GM18505 (cell line): ENCODE data around the gene MCF2L2.
A peak's percentile ranks its signal among the peaks of the same experiment; 100 is the strongest.
"Not testable (repeated sequence)": the region's sequence is repeated elsewhere in the genome, so short reads cannot be mapped to it uniquely, and the experiment has no call there.

Source experiments
- ATAC-seq: cut with Tn5 transposase; IDR thresholded peaks from one replicate; pipeline ENCODE4 v1.9.1; 2021; ENCODE audit not compliant: unreplicated experiment
- POLR2A ChIP-seq: IDR thresholded peaks from 4 replicates; pipeline ENCODE4 v1.6.1; 2011; ENCODE audit warnings: borderline replicate concordance; ENCODE audit not compliant: insufficient read depth, insufficient read length; ENCODE audit errors: extremely low read depth

The MCF2L2 gene, protein sequence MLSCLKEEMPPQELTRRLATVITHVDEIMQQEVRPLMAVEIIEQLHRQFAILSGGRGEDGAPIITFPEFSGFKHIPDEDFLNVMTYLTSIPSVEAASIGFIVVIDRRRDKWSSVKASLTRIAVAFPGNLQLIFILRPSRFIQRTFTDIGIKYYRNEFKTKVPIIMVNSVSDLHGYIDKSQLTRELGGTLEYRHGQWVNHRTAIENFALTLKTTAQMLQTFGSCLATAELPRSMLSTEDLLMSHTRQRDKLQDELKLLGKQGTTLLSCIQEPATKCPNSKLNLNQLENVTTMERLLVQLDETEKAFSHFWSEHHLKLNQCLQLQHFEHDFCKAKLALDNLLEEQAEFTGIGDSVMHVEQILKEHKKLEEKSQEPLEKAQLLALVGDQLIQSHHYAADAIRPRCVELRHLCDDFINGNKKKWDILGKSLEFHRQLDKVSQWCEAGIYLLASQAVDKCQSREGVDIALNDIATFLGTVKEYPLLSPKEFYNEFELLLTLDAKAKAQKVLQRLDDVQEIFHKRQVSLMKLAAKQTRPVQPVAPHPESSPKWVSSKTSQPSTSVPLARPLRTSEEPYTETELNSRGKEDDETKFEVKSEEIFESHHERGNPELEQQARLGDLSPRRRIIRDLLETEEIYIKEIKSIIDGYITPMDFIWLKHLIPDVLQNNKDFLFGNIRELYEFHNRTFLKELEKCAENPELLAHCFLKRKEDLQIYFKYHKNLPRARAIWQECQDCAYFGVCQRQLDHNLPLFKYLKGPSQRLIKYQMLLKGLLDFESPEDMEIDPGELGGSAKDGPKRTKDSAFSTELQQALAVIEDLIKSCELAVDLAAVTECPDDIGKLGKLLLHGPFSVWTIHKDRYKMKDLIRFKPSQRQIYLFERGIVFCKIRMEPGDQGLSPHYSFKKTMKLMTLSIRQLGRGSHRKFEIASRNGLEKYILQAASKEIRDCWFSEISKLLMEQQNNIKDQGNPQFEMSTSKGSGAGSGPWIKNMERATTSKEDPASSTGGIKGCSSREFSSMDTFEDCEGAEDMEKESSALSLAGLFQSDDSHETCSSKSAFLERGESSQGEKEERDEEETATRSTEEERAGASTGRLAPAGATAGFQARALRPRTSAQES

GRCh38 chr3:183428447-183429211, at the start of gene MCF2L2:
Gene MCF2L2, minus strand, starts transcription at chr3:183428619. Its CDS starts 642 bp downstream, at chr3:183427977.
- no peak for TF ChIP-seq POLR2A
- ATAC-seq, result peak; percentile 81

- TF ChIP-seq POLR2A, result no peak
- no peak for ATAC-seq
Measured at GRCh38 chr3:183477801-183478456, 49.5 kb upstream of the MCF2L2 start.

DNA sequence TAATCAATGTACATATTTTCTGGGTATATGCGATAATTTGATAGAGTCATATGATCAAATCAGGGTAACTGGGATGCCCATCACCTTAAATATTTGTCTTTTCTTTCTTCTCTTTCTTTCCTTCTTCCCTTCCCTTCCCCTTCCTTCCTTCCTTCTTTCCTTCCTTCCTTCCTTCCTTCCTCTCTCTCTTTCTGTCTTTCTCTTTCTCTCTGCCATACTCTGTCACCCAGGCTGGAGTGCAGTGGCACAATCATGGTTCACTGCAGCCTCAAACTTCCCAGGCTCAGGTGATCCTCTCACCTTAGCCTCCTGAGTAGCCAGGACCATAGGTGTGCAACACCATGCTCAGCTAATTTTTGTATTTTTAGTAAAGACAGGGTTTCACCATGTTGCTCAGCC, 47.3 kb upstream of the MCF2L2 start:
- ATAC-seq, result not testable (repeated sequence)

DNA sequence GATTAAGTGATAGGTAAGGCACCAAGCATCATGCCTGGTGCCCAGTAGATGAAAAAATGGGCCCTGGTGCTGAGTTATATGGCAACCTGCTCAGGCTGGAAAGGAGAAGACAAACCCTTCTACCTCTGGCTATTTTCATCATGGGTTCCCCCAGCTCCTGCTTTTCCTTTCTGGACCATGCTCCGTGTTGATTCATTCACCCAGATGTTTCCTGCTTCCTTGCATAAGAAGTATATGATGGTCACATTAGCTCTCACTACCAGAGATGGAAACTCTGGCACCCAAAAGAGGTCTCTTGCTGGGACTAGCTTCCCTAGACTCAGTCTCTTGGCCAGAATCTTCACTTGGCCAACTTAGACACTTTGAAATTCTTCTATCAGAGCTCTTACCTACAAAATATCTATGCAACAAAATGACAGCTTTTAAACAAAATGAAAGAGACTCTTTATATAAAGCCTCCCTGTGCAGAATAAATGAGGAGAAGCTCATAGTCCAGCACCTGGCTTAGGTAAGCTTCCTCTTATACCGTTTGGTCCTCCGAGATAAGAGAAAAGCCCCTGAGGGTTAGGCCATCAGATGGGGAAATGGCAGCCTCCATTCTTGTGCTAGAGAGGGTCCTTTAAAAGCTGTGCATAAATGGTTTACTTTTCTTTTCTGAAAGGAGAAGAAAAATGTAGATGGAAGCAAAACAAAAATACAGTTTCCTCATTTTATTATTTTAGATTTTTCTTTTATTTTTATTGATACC, 46.8 kb upstream of the MCF2L2 start:
- TF ChIP-seq POLR2A, result no peak

DNA sequence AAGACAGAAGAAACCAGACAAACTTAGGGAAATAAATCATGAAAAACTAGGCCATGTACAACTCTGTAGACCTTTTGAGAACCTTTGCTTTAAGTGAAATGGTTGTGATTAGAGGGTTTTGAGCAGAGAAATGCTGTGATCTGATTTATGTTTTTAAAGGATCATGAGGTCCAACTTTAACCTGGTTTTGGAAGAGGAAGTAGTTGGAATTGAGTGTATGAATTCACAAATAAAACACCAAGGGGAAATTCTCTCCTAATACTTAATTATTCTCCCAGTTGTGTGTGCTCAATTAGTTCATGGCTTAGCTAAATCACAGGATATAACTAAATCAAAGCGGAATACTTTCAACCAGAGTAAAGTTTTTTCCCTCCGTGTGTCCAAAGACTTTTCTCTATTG, 45.5 kb upstream of the MCF2L2 start:
- no peak for ATAC-seq
- TF ChIP-seq POLR2A, result no peak

More for the DNA sequence above, 46.8 kb upstream of the MCF2L2 start:
- ATAC-seq, result no peak

DNA sequence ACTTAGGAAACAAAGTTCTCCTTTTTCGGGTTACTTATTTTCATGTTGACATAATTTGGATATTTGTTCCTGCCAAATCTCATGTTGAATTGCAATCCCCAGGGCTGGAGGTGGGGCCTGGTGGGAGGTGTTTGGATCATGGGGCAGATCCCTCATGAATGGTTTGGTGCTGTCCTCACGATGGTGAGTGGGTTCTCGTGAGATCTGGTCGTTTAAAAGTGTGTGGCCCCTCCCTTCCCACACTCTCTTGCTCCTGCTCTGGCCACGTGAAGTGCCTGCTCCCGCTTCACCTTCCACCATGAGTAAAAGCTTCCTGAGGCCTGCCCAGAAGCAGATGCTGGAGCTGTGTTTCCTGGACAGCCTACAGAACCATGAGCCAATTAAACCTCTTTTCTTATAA, 43.7 kb upstream of the MCF2L2 start:
- no peak for ATAC-seq
- no peak for TF ChIP-seq POLR2A

- no peak for ATAC-seq
- TF ChIP-seq POLR2A, result no peak
Measured at GRCh38 chr3:183468424-183468823, 40.0 kb upstream of the MCF2L2 start.

- TF ChIP-seq POLR2A, result no peak
- ATAC-seq, result no peak
Measured at GRCh38 chr3:183466575-183466974, 38.2 kb upstream of the MCF2L2 start.

DNA sequence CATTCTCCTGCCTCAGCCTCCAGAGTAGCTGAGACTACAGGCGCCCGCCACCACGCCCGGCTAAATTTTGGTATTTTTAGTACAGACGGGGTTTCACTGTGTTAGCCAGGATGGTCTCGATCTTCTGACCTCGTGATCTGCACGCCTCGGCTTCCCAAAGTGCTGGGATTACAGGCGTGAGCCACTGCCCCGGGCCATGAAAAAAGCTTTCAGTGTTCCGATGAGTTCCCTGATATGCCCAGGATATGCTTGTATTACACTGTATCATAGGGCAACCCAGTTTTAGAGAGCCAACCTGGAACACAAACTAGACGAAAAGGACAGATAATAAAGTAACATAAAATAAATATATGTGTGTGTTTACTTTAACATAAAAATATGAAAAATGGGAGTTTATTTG, 37.3 kb upstream of the MCF2L2 start:
- ATAC-seq, result not testable (repeated sequence)

- TF ChIP-seq POLR2A, result no peak
- ATAC-seq, result no peak
Measured at GRCh38 chr3:183464480-183464879, 36.1 kb upstream of the MCF2L2 start.

DNA sequence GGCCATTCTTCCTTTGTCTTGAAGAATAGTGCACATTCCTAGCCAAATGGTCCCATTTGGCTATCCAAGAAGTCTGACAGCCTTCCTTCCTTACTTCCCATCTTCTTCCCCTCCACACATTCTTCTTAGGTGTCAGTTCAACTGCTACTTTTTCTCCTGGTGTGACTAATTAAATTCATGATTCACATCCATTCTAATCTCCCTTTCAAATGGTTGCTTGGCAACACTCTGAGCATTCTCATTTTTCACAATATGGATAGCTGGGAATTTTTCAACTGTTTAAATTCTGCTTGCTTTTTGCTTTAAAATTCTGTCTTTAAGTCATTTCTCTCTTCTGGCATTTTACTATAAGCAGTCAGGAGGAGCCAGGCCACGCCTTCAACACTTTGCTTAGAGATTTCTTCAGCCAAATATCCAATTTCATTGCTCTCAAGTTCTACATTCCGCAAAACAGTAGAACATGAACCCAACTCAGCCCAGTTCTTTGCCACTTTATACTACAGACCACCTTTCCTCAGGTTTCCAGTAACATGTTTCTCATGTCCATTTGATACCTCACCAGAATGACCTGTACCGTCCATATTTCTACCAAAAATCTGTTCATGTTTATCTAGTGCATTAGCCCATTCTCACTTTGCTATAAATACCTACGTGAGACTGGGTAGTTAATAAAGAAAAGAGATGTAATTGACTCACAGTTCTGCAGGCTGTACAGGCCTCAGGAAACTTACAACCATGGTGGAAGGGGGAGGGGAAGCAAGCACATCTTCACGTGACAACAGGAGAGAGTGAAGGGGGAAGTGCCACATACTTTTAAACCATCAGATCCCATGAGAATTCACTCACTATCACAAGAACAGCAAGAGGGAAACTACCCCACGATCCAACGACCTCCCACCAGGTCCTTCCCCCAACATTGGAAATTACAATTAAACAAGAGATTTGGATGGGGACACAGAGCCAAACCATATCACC, 31.9 kb upstream of the MCF2L2 start:
- TF ChIP-seq POLR2A, result no peak

More for the DNA sequence above, 31.9 kb upstream of the MCF2L2 start:
- ATAC-seq, result no peak
